GM12892 (cell line): ENCODE results near the gene CNRIP1.

Experiments used
- POLR2A ChIP-seq: IDR thresholded peaks from 2 replicates; pipeline ENCODE4 v1.6.1; 2011; ENCODE audit warnings: low read depth, low read length, control low read depth
- POLR2AphosphoS5 ChIP-seq: IDR thresholded peaks from 2 replicates; pipeline ENCODE4 v1.6.1; 2011; ENCODE audit warnings: low read depth, low read length, control low read depth
- TAF1 ChIP-seq: IDR thresholded peaks from 2 replicates; pipeline ENCODE4 v1.6.1; 2011; ENCODE audit warnings: low read depth, mild to moderate bottlenecking, control low read depth, low read length, borderline replicate concordance

- TF ChIP-seq POLR2A, result peak; percentile 40; the same call in 1 of the 2 replicates
- TF ChIP-seq POLR2AphosphoS5, result no peak
- no peak for TF ChIP-seq TAF1
Observed at GRCh38 chr2:68251187-68251854, 68.4 kb downstream of the CNRIP1 start.
